Memory B cell (primary cell): ENCODE results near the gene MAGI2.

Experiments
- ATAC-seq: fragments of 150-1000 bp; cut with Tn5 transposase; 2 replicates; pipeline ENCODE4 v1.10.0; 2021; ENCODE audit warnings: low read depth, mild to moderate bottlenecking, moderate library complexity
- DNase-seq, 2 donors: peaks; one replicate each; pipeline ENCODE4 v3.0.0; 2022; ENCODE audit warnings: low spot score in 2 of 2
- H3K27ac Mint-ChIP-seq: one replicate; pipeline ENCODE4 v1.8.0; 2022; ENCODE audit warnings: mild to moderate bottlenecking, moderate library complexity, mixed read lengths
- H3K27me3 Mint-ChIP-seq: one replicate; pipeline ENCODE4 v1.8.0; 2022; ENCODE audit warnings: mixed read lengths
- H3K36me3 Mint-ChIP-seq: one replicate; pipeline ENCODE4 v1.8.0; 2022; ENCODE audit warnings: mild to moderate bottlenecking, mixed read lengths
- H3K4me1 Mint-ChIP-seq: one replicate; pipeline ENCODE4 v1.8.0; 2022; ENCODE audit warnings: mixed read lengths
- H3K4me3 Mint-ChIP-seq: one replicate; pipeline ENCODE4 v1.8.0; 2022; ENCODE audit warnings: mild to moderate bottlenecking, moderate library complexity, mixed read lengths
- H3K9me3 Mint-ChIP-seq: one replicate; pipeline ENCODE4 v1.8.0; 2022; ENCODE audit warnings: mixed read lengths

The MAGI2 gene

GRCh38 chr7:78770422-78771410 is 682.8 kb downstream of the MAGI2 start:
- no peaks in the 10 kb centered on the region for H3K36me3 Mint-ChIP-seq
- no peak overlapping the region for H3K27ac Mint-ChIP-seq
- H3K27me3 Mint-ChIP-seq = peaks cover 6% of the 10 kb centered on the region
- no peaks in the 10 kb centered on the region for H3K9me3 Mint-ChIP-seq
- no peaks in the 10 kb centered on the region for H3K4me1 Mint-ChIP-seq
- H3K4me3 Mint-ChIP-seq = no peak overlapping the region
- no peak for DNase-seq
- ATAC-seq = no peak

- Mint-ChIP-seq H3K36me3 (no peaks in the 10 kb centered on the region), H3K27ac (no peak overlapping the region), H3K4me3 (no peak overlapping the region), H3K4me1 (no peaks in the 10 kb centered on the region), H3K27me3 (peaks cover 6% of the 10 kb centered on the region), H3K9me3 (no peaks in the 10 kb centered on the region)
- DNase-seq = no peak
- ATAC-seq = no peak
Measured at GRCh38 chr7:78769481-78770101, 683.9 kb downstream of the MAGI2 start.

GRCh38 chr7:78768859-78769258 is 684.6 kb downstream of the MAGI2 start:
- Mint-ChIP-seq H3K4me1 (no peaks in the 10 kb centered on the region), H3K27me3 (peaks cover 6% of the 10 kb centered on the region), H3K36me3 (no peaks in the 10 kb centered on the region), H3K27ac (no peak overlapping the region), H3K4me3 (no peak overlapping the region), H3K9me3 (no peaks in the 10 kb centered on the region)
- DNase-seq = no peak
- no peak for ATAC-seq

GRCh38 chr7:78765943-78766729 is 687.3 kb downstream of the MAGI2 start:
- Mint-ChIP-seq H3K27ac (no peak overlapping the region), H3K4me3 (no peak overlapping the region), H3K9me3 (no peaks in the 10 kb centered on the region), H3K27me3 (peaks cover 5% of the 10 kb centered on the region), H3K36me3 (no peaks in the 10 kb centered on the region), H3K4me1 (no peaks in the 10 kb centered on the region)
- DNase-seq (no peak), ATAC-seq (no peak)

GRCh38 chr7:78764571-78764970 is 688.9 kb downstream of the MAGI2 start:
- Mint-ChIP-seq H3K4me1 (no peaks in the 10 kb centered on the region), H3K27me3 (no peaks in the 10 kb centered on the region), H3K36me3 (no peaks in the 10 kb centered on the region), H3K4me3 (no peak overlapping the region), H3K27ac (no peak overlapping the region), H3K9me3 (no peaks in the 10 kb centered on the region)
- DNase-seq = no peak
- ATAC-seq = no peak

GRCh38 chr7:78762625-78763024 is 690.8 kb downstream of the MAGI2 start:
- no peak for ATAC-seq
- Mint-ChIP-seq H3K4me3 (no peak overlapping the region), H3K4me1 (no peaks in the 10 kb centered on the region), H3K36me3 (no peaks in the 10 kb centered on the region), H3K9me3 (peaks cover under 1% of the 10 kb centered on the region), H3K27me3 (no peaks in the 10 kb centered on the region), H3K27ac (no peak overlapping the region)
- no peak for DNase-seq

- no peak overlapping the region for H3K27ac Mint-ChIP-seq
- no peaks in the 10 kb centered on the region for H3K27me3 Mint-ChIP-seq
- H3K4me3 Mint-ChIP-seq = no peak overlapping the region
- ATAC-seq (no peak), DNase-seq (no peak)
- no peaks in the 10 kb centered on the region for H3K4me1 Mint-ChIP-seq
- H3K36me3 Mint-ChIP-seq = no peaks in the 10 kb centered on the region
- H3K9me3 Mint-ChIP-seq = peaks cover 2% of the 10 kb centered on the region
Measured at GRCh38 chr7:78760620-78761355, 692.7 kb downstream of the MAGI2 start.

GRCh38 chr7:78752554-78752953 is 700.9 kb downstream of the MAGI2 start:
- Mint-ChIP-seq H3K27ac (no peak overlapping the region), H3K9me3 (peaks cover 4% of the 10 kb centered on the region), H3K36me3 (no peaks in the 10 kb centered on the region), H3K4me1 (no peaks in the 10 kb centered on the region), H3K4me3 (no peak overlapping the region), H3K27me3 (no peaks in the 10 kb centered on the region)
- no peak for DNase-seq
- ATAC-seq = no peak

GRCh38 chr7:78751253-78751652 is 702.2 kb downstream of the MAGI2 start:
- Mint-ChIP-seq H3K9me3 (peaks cover 3% of the 10 kb centered on the region), H3K27me3 (no peaks in the 10 kb centered on the region), H3K4me3 (no peak overlapping the region), H3K4me1 (no peaks in the 10 kb centered on the region), H3K36me3 (no peaks in the 10 kb centered on the region), H3K27ac (no peak overlapping the region)
- DNase-seq (no peak), ATAC-seq (no peak)

- Mint-ChIP-seq H3K4me1 (no peaks in the 10 kb centered on the region), H3K9me3 (peaks cover 5% of the 10 kb centered on the region), H3K4me3 (no peak overlapping the region), H3K27ac (no peak overlapping the region), H3K27me3 (no peaks in the 10 kb centered on the region), H3K36me3 (no peaks in the 10 kb centered on the region)
- DNase-seq (no peak), ATAC-seq (no peak)
Measured at GRCh38 chr7:78749052-78749746, 704.3 kb downstream of the MAGI2 start.

GRCh38 chr7:78747592-78747991 is 705.9 kb downstream of the MAGI2 start:
- no peak overlapping the region for H3K27ac Mint-ChIP-seq
- H3K4me3 Mint-ChIP-seq = no peak overlapping the region
- no peak for DNase-seq
- H3K9me3 Mint-ChIP-seq = peaks cover 7% of the 10 kb centered on the region
- H3K36me3 Mint-ChIP-seq = no peaks in the 10 kb centered on the region
- no peaks in the 10 kb centered on the region for H3K27me3 Mint-ChIP-seq
- ATAC-seq = no peak
- H3K4me1 Mint-ChIP-seq = no peaks in the 10 kb centered on the region

- Mint-ChIP-seq H3K27me3 (no peaks in the 10 kb centered on the region), H3K36me3 (no peaks in the 10 kb centered on the region), H3K4me3 (no peak overlapping the region), H3K4me1 (no peaks in the 10 kb centered on the region), H3K9me3 (peaks cover 7% of the 10 kb centered on the region), H3K27ac (no peak overlapping the region)
- no peak for ATAC-seq
- DNase-seq = no peak
Measured at GRCh38 chr7:78746301-78746700, 707.2 kb downstream of the MAGI2 start.

- Mint-ChIP-seq H3K4me1 (no peaks in the 10 kb centered on the region), H3K36me3 (no peaks in the 10 kb centered on the region), H3K27ac (no peak overlapping the region), H3K4me3 (no peak overlapping the region), H3K9me3 (peaks cover 5% of the 10 kb centered on the region), H3K27me3 (no peaks in the 10 kb centered on the region)
- DNase-seq (no peak), ATAC-seq (no peak)
Measured at GRCh38 chr7:78742694-78743093, 710.8 kb downstream of the MAGI2 start.
